GM23338 (cell line): ENCODE measurements around the gene THYN1.

Experiments used
- CREB1 ChIP-seq: fragments of 250-450 bp; sonication (Bioruptor Pico); IDR thresholded peaks from 2 replicates; pipeline ENCODE4 v1.5.0; 2020; ENCODE audit warnings: low read depth, mild to moderate bottlenecking, moderate library complexity
- CTCF ChIP-seq, 2 experiments: fragments of 200-600 bp in 1 of 2; sonication (generic) in 1 of 2; conservative IDR thresholded peaks; 2 replicates each; pipeline versions ENCODE4 v1.5.1 to v1.6.1; 2016 to 2017; ENCODE audit warnings: antibody characterized with exemption in 2 of 2, low read depth in 2 of 2, mild to moderate bottlenecking in 2 of 2, moderate library complexity in 1 of 2
- ETS1 ChIP-seq: IDR thresholded peaks from 2 replicates; pipeline ENCODE4 v1.6.1; 2016; ENCODE audit warnings: antibody characterized with exemption
- EZH2 ChIP-seq: fragments of 200-600 bp; sonication (generic); IDR thresholded peaks from one replicate; pipeline ENCODE4 v1.8.0; 2017; ENCODE audit warnings: antibody characterized with exemption, mild to moderate bottlenecking, low read depth; ENCODE audit not compliant: unreplicated experiment
- EZH2phosphoT487 ChIP-seq: fragments of 200-600 bp; sonication (generic); IDR thresholded peaks from one replicate; pipeline ENCODE4 v1.8.1; 2018; ENCODE audit warnings: antibody characterized with exemption; ENCODE audit not compliant: unreplicated experiment
- JUNB ChIP-seq: IDR thresholded peaks from one replicate; pipeline ENCODE4 v1.6.1; 2016; ENCODE audit warnings: antibody characterized with exemption; ENCODE audit not compliant: unreplicated experiment
- NANOG ChIP-seq: IDR thresholded peaks from 2 replicates; pipeline ENCODE4 v1.6.1; 2016; ENCODE audit warnings: antibody characterized with exemption, borderline replicate concordance
- POLR2AphosphoS5 ChIP-seq: IDR thresholded peaks from 2 replicates; pipeline ENCODE4 v1.6.1; 2016; ENCODE audit warnings: antibody characterized with exemption, low read depth
- REST ChIP-seq: IDR thresholded peaks from one replicate; pipeline ENCODE4 v1.6.1; 2018; ENCODE audit warnings: antibody characterized with exemption; ENCODE audit not compliant: unreplicated experiment
- STAT1 ChIP-seq: IDR thresholded peaks from one replicate; pipeline ENCODE4 v1.6.1; 2016; ENCODE audit warnings: antibody characterized with exemption; ENCODE audit not compliant: unreplicated experiment
- ZNF114 ChIP-seq: fragments of 250-450 bp; sonication (Bioruptor Pico); IDR thresholded peaks from 2 replicates; pipeline ENCODE4 v1.5.0; 2020; ENCODE audit warnings: mild to moderate bottlenecking, moderate library complexity
- ZNF331 ChIP-seq: fragments of 250-450 bp; sonication (Bioruptor Pico); IDR thresholded peaks from 2 replicates; pipeline ENCODE4 v1.5.0; 2020; ENCODE audit warnings: low read depth, mild to moderate bottlenecking, moderate library complexity
- ZNF462 ChIP-seq: fragments of 250-450 bp; sonication (Bioruptor Pico); IDR thresholded peaks from 2 replicates; pipeline ENCODE4 v1.5.0; 2020; ENCODE audit warnings: mild to moderate bottlenecking, moderate library complexity

GRCh38 chr11:134291196-134291595, 38.0 kb upstream of the THYN1 start:
- TF ChIP-seq POLR2AphosphoS5 (no peak), EZH2 (no peak), CTCF (conservative IDR thresholded peaks at IDR 0.05; ENCODE audit: low read depth in 2 of 2) (no peak), STAT1 (no peak), CREB1 (CRISPR knock-in tag) (no peak), ZNF462 (CRISPR knock-in tag) (no peak), EZH2phosphoT487 (no peak), JUNB (no peak), REST (no peak), ETS1 (no peak), ZNF331 (no peak), NANOG (no peak), ZNF114 (no peak)
